H9 (cell line): ENCODE results near the gene HPCAL4. TPM values are rescaled to one million over a fixed set of nuclear protein-coding genes. Genes with fewer than 3 reads are reported as not detected.

Experiments
- DNase-seq: peaks from one replicate; pipeline ENCODE4 v3.0.0-alpha.2; 2017
- H2AFZ ChIP-seq: one replicate; pipeline ENCODE4 v1.6.1; 2013; ENCODE audit warnings: mild to moderate bottlenecking, low read length, control low read depth, moderate library complexity
- H2AK5ac ChIP-seq: 2 replicates; pipeline ENCODE4 v1.6.1; 2013; ENCODE audit warnings: low read length, control low read depth, mixed read lengths; ENCODE audit not compliant: insufficient read length
- H2BK120ac ChIP-seq: one replicate; pipeline ENCODE4 v1.6.1; 2013; ENCODE audit warnings: low read depth, mild to moderate bottlenecking, low read length, control low read depth, inconsistent platforms; ENCODE audit not compliant: poor library complexity, severe bottlenecking
- H2BK12ac ChIP-seq: 2 replicates; pipeline ENCODE4 v1.6.1; 2013; ENCODE audit warnings: low read length, control low read depth, mixed read lengths, low read depth; ENCODE audit not compliant: insufficient read length
- H2BK15ac ChIP-seq: 2 replicates; pipeline ENCODE4 v1.6.1; 2013; ENCODE audit warnings: low read depth, low read length, control low read depth
- H2BK20ac ChIP-seq: one replicate; pipeline ENCODE4 v1.6.1; 2013; ENCODE audit warnings: low read depth, mild to moderate bottlenecking, low read length, control low read depth, inconsistent platforms; ENCODE audit not compliant: poor library complexity, severe bottlenecking
- H2BK5ac ChIP-seq: 2 replicates; pipeline ENCODE4 v1.6.1; 2013; ENCODE audit warnings: low read length, control low read depth, mixed read lengths; ENCODE audit not compliant: insufficient read length
- H3K14ac ChIP-seq: 2 replicates; pipeline ENCODE4 v1.6.1; 2013; ENCODE audit warnings: low read length, control low read depth; ENCODE audit not compliant: insufficient read depth
- H3K18ac ChIP-seq: 2 replicates; pipeline ENCODE4 v1.6.1; 2013; ENCODE audit warnings: low read depth, mild to moderate bottlenecking, mixed read lengths, low read length, control low read depth; ENCODE audit not compliant: insufficient read length
- H3K23ac ChIP-seq: 2 replicates; pipeline ENCODE4 v1.6.1; 2013; ENCODE audit warnings: low read length, control low read depth, mixed read lengths, low read depth; ENCODE audit not compliant: insufficient read length
- H3K23me2 ChIP-seq: 2 replicates; pipeline ENCODE4 v1.6.1; 2013; ENCODE audit warnings: low read depth, mild to moderate bottlenecking, mixed read lengths, low read length, control low read depth; ENCODE audit not compliant: insufficient read length, poor library complexity, severe bottlenecking
- H3K27ac ChIP-seq: 2 replicates; pipeline ENCODE4 v1.5.1; 2013; ENCODE audit warnings: low read length, control low read depth, mixed read lengths, low read depth; ENCODE audit not compliant: insufficient read length
- H3K27me3 ChIP-seq: 2 replicates; pipeline ENCODE4 v1.6.1; 2013; ENCODE audit warnings: low read length, control low read depth, inconsistent platforms; ENCODE audit not compliant: insufficient read depth
- H3K4ac ChIP-seq: 2 replicates; pipeline ENCODE4 v1.6.1; 2013; ENCODE audit warnings: low read depth, mild to moderate bottlenecking, control low read depth, inconsistent platforms, low read length, moderate library complexity
- H3K4me1 ChIP-seq: 2 replicates; pipeline ENCODE4 v1.6.1; 2013; ENCODE audit warnings: low read length, control low read depth, inconsistent platforms; ENCODE audit not compliant: insufficient read depth
- H3K4me2 ChIP-seq: 2 replicates; pipeline ENCODE4 v1.6.1; 2013; ENCODE audit warnings: low read length, control low read depth, mixed read lengths; ENCODE audit not compliant: insufficient read length, insufficient read depth
- H3K56ac ChIP-seq: 2 replicates; pipeline ENCODE4 v1.6.1; 2013; ENCODE audit warnings: low read depth, mild to moderate bottlenecking, mixed read lengths, low read length, control low read depth; ENCODE audit not compliant: insufficient read length
- H3K79me1 ChIP-seq: 2 replicates; pipeline ENCODE4 v1.6.1; 2013; ENCODE audit warnings: low read depth, mild to moderate bottlenecking, moderate library complexity, low read length, control low read depth, inconsistent platforms; ENCODE audit not compliant: insufficient read depth, poor library complexity, severe bottlenecking
- H3K79me2 ChIP-seq: 2 replicates; pipeline ENCODE4 v1.6.1; 2013; ENCODE audit warnings: low read length, control low read depth, inconsistent platforms; ENCODE audit not compliant: insufficient read depth
- H3K9ac ChIP-seq: 2 replicates; pipeline ENCODE4 v1.6.1; 2013; ENCODE audit warnings: low read length, control low read depth, mixed read lengths; ENCODE audit not compliant: insufficient read length; ENCODE audit errors: extremely low read depth
- H3K9me3 ChIP-seq: one replicate; pipeline ENCODE4 v1.6.1; 2013; ENCODE audit warnings: low read depth, low read length, inconsistent platforms; ENCODE audit not compliant: control insufficient read depth
- H3T11ph ChIP-seq: one replicate; pipeline ENCODE4 v1.6.1; 2013; ENCODE audit warnings: mild to moderate bottlenecking, low read length, control low read depth, inconsistent platforms
- H4K20me1 ChIP-seq: one replicate; pipeline ENCODE4 v1.6.1; 2013; ENCODE audit not compliant: control insufficient read depth, insufficient read length, insufficient read depth
- H4K5ac ChIP-seq: 2 replicates; pipeline ENCODE4 v1.6.1; 2013; ENCODE audit warnings: low read depth, mild to moderate bottlenecking, mixed read lengths, low read length, control low read depth; ENCODE audit not compliant: insufficient read length
- H4K8ac ChIP-seq: replicated peaks from 2 replicates; pipeline ENCODE4 v1.6.1; 2013; ENCODE audit warnings: low read length, control low read depth, mixed read lengths, low read depth; ENCODE audit not compliant: insufficient read length
- H4K91ac ChIP-seq: 2 replicates; pipeline ENCODE4 v1.6.1; 2013; ENCODE audit warnings: low read depth, mild to moderate bottlenecking, moderate library complexity, mixed read lengths, low read length, control low read depth; ENCODE audit not compliant: insufficient read length
- H3K27ac Mint-ChIP-seq, 3 experiments: 2 replicates in 2 of 3; 3 replicates in 1 of 3; pipeline ENCODE4 v1.8.0; 2020 to 2021; ENCODE audit warnings: mixed read lengths in 3 of 3, mild to moderate bottlenecking in 1 of 3, moderate library complexity in 1 of 3
- H3K27me3 Mint-ChIP-seq: 2 replicates; pipeline ENCODE4 v1.8.0; 2021; ENCODE audit warnings: low read depth, mild to moderate bottlenecking, moderate library complexity, mixed read lengths
- H3K36me3 Mint-ChIP-seq, 3 experiments: 2 replicates in 2 of 3; 3 replicates in 1 of 3; pipeline ENCODE4 v1.8.0; 2020 to 2021; ENCODE audit warnings: low read depth in 3 of 3, mixed read lengths in 3 of 3; ENCODE audit not compliant: insufficient read depth in 1 of 3
- H3K4me1 Mint-ChIP-seq, 2 experiments: 2 replicates each; pipeline ENCODE4 v1.8.0; 2020; ENCODE audit warnings: mixed read lengths in 2 of 2
- H3K4me3 Mint-ChIP-seq, 2 experiments: 2 replicates in 1 of 2; 3 replicates in 1 of 2; pipeline ENCODE4 v1.8.0; 2020 to 2021; ENCODE audit warnings: mild to moderate bottlenecking in 2 of 2, mixed read lengths in 2 of 2, moderate library complexity in 1 of 2
- H3K9me3 Mint-ChIP-seq, 2 experiments: 2 replicates in 1 of 2; 3 replicates in 1 of 2; pipeline ENCODE4 v1.8.0; 2020; ENCODE audit warnings: mild to moderate bottlenecking in 2 of 2, mixed read lengths in 2 of 2, moderate library complexity in 1 of 2
- WGBS: extraction: QIAGEN DNeasy Blood & Tissue Kit; methylation state at CpG from one replicate; pipeline ENCODE4 v1.1.7; 2013; ENCODE audit warnings: missing lambda C conversion rate, low lambda C conversion rate, mixed read lengths; ENCODE audit not compliant: insufficient read length; ENCODE audit errors: extremely low coverage; 5-methylcytosine and 5-hydroxymethylcytosine counted together
- total RNA-seq: library from RNA; stranded (reverse); gene quantifications from 2 replicates; pipeline ENCODE4 v1.2.1, GENCODE V29; 2021
- TF ChIP-seq, protein P1 (sequence below): fragments of 200-600 bp; sonication (generic); conservative IDR thresholded peaks from 3 replicates; pipeline ENCODE4 v1.8.0; 2021; ENCODE audit warnings: antibody characterized with exemption, mild to moderate bottlenecking

The HPCAL4 gene
- total RNA-seq, 1 experiment from 2014 or later = 0.15 TPM

DNA sequence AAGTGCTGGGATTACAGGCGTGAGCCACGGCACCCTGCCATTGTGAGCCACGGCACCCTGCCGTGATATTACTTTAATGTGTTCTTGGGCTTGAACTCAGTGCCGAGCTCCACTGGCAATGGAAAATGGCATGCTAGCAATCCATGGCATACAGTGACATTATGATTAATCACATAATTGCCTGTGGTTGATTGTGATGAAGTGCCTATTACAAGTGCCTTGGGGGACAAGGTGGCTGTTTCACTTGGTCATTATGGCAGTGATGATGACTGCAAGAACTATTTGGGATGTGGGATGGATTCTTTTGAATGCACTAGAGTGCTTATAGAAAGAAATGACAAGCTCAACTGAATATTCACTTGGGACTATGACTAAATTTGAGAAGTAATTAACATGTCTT is 22.3 kb upstream of the HPCAL4 start:
- Histone ChIP-seq H3K4ac (no peak overlapping the region), H3K23ac (no peak overlapping the region), H3T11ph (no peak overlapping the region), H3K79me2 (no peaks in the 10 kb centered on the region), H3K79me1 (no peaks in the 10 kb centered on the region), H4K91ac (no peak overlapping the region), H3K23me2 (no peaks in the 10 kb centered on the region), H3K27me3 (peaks cover 88% of the 10 kb centered on the region), H2AFZ (no peak overlapping the region), H2BK5ac (no peak overlapping the region), H3K14ac (no peak overlapping the region), H3K4me2 (no peak overlapping the region), H4K20me1 (no peaks in the 10 kb centered on the region), H2BK20ac (no peak overlapping the region), H2BK120ac (no peak overlapping the region), H2AK5ac (no peak overlapping the region), H3K9me3 (no peaks in the 10 kb centered on the region), H4K5ac (no peak overlapping the region), H3K56ac (no peak overlapping the region), H3K9ac (no peak overlapping the region), H3K27ac (no peak overlapping the region), H3K4me1 (no peaks in the 10 kb centered on the region), H4K8ac (no peak overlapping the region), H2BK15ac (no peak overlapping the region), H3K18ac (no peak overlapping the region), H2BK12ac (no peak overlapping the region)
- H3K36me3 Mint-ChIP-seq = no peaks in the 10 kb centered on the region
- TF ChIP-seq, protein P1, sequence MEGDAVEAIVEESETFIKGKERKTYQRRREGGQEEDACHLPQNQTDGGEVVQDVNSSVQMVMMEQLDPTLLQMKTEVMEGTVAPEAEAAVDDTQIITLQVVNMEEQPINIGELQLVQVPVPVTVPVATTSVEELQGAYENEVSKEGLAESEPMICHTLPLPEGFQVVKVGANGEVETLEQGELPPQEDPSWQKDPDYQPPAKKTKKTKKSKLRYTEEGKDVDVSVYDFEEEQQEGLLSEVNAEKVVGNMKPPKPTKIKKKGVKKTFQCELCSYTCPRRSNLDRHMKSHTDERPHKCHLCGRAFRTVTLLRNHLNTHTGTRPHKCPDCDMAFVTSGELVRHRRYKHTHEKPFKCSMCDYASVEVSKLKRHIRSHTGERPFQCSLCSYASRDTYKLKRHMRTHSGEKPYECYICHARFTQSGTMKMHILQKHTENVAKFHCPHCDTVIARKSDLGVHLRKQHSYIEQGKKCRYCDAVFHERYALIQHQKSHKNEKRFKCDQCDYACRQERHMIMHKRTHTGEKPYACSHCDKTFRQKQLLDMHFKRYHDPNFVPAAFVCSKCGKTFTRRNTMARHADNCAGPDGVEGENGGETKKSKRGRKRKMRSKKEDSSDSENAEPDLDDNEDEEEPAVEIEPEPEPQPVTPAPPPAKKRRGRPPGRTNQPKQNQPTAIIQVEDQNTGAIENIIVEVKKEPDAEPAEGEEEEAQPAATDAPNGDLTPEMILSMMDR = no peak
- H3K4me1 Mint-ChIP-seq = peaks cover 16 to 22% of the 10 kb centered on the region in 2 experiments
- peaks cover 6 to 26% of the 10 kb centered on the region in 2 experiments; a peak in 4 of 5 replicates for H3K9me3 Mint-ChIP-seq
- no peak for DNase-seq
- peaks cover 100% of the 10 kb centered on the region for H3K27me3 Mint-ChIP-seq
- H3K27ac Mint-ChIP-seq = no peak overlapping the region
- WGBS = no CpG with 5 or more reads among the region's 5 CpGs
- no peak overlapping the region for H3K4me3 Mint-ChIP-seq
